GM18505 (cell line): Measurements from ENCODE around the gene COL26A1.
"Not testable (repeated sequence)": the region's sequence is repeated elsewhere in the genome, so short reads cannot be mapped to it uniquely, and the experiment has no call there.

ENCODE experiments used
- ATAC-seq: cut with Tn5 transposase; IDR thresholded peaks from one replicate; pipeline ENCODE4 v1.9.1; 2021; ENCODE audit not compliant: unreplicated experiment
- POLR2A ChIP-seq: IDR thresholded peaks from 4 replicates; pipeline ENCODE4 v1.6.1; 2011; ENCODE audit warnings: borderline replicate concordance; ENCODE audit not compliant: insufficient read depth, insufficient read length; ENCODE audit errors: extremely low read depth

COL26A1 gene

GRCh38 chr7:101595766-101596537, 233.3 kb downstream of the COL26A1 start:
- ATAC-seq: no peak
- no peak for TF ChIP-seq POLR2A

DNA sequence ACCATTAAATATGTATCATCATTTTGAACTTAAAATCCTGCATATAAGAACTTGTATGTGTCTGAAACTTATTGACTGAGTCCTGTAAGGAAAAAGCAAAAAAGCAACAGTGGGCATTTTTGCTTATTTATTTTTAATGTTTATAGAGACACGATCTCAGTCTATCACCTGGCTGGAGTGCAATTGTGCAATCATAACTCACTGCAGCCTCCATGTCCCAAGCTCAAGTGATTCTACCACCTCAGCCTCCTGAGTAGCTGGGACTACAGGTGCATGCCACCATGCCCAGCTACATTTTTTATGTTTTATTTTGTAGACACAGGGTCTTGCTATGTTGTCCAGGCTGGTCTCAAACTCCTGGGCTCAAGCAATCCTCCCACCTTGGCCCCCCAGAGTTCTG, 234.2 kb downstream of the COL26A1 start:
- no peak for TF ChIP-seq POLR2A
- no peak for ATAC-seq

DNA sequence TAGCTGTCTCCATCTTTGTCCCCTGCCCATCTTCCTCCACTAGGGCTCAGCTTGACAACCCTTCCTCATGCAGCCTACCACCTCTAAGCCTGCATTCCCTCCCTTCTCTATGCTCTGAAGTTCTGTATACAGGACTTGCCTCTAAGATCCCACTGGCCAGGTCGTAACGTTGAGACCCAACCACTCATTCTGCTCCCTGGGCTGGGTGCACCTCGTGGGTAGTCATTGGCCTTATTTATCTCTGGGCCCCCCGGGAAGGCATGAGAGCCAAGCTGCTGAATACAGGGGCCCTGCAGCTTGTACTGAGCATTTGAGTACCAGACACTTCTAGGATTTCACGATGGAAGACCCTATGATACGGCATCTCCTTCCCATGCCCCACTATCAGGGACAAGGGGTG, 235.3 kb downstream of the COL26A1 start:
- no peak for TF ChIP-seq POLR2A
- no peak for ATAC-seq

- TF ChIP-seq POLR2A: no peak
- ATAC-seq: no peak
These were observed 235.8 kb downstream of the COL26A1 start for GRCh38 chr7:101598422-101598985.

DNA sequence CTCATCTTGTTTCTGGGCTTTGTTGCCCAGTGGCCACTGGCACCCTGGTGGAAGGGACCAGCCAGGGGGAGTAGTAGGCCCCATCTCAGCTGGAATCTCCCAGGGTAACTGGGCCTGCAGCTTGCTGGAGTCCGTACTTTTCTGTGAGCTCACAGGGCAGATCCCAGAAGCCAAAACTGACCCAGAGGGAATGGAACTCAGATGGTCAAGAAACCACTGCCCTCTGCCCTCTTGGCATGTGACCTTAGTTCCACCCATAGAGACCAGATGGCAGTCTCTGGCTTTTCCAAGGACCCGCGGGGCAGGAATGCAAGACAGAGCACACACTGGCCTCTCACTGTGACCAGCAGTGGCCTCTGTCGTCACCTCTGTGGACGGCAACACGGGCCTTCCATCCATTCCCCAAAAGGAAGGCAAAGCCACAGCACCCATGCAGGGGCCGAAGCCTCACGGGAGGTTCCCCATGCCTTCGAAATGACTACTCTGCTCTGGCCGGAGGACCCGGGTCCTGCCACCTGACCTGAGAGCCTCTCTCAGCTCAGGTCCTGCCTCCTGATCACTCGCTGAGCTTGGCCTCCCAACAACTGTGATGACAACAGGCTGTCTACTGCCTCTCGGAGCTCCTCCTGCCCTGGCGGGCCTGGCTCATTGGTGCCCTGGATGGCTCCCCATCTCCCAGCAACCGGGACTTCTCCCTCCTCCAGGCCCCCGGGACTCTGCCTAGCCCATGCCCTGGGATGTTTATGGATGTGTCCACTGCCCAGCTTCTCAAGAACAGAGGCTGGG, 236.5 kb downstream of the COL26A1 start:
- ATAC-seq: no peak
- TF ChIP-seq POLR2A: no peak

DNA sequence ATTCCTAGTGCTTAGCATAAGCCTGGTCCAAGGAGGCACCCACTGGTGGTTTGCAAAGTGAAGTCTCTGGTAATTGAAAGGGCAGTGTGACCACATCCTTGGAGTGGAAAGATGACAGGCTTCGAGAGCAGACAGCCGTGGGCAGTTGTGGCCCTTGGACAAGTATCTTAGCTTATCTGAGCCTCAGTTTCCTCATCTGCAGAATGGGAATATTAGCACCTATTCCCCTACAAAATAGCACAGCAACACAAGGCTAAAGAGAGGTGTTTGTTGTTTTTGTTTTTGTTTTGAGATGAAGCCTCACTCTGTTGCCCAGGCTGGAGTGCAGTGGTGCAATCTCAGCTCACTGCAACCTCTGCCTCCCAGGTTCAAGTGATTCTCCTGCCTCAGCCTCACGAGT, 237.1 kb downstream of the COL26A1 start:
- no peak for TF ChIP-seq POLR2A
- no peak for ATAC-seq

GRCh38 chr7:101602082-101602481, 239.4 kb downstream of the COL26A1 start:
- no peak for ATAC-seq
- TF ChIP-seq POLR2A: no peak

- ATAC-seq: no peak
- no peak for TF ChIP-seq POLR2A
These were observed 240.0 kb downstream of the COL26A1 start for GRCh38 chr7:101602484-101603241.

GRCh38 chr7:101604331-101604933, 241.8 kb downstream of the COL26A1 start:
- no peak for TF ChIP-seq POLR2A
- ATAC-seq: no peak

DNA sequence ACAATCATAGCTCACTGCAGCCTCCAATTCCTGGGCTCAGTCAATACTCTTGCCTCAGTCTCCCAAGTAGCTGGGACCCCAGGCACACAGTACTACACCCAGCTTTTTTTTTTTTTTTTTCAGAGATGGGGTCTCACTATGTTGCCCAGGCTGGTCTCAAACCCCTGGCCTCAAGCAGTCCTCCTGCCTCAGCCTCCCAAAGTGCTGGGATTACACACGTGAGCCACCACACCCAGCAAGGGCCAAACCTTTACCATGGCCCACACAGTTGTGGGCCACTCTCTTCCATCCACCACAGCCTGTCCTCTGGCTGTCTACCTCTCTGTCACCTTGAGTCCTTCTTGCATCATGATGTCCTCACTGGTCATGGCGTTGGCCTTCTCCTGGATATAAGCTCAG, 242.3 kb downstream of the COL26A1 start:
- ATAC-seq: not testable (repeated sequence)

GRCh38 chr7:101605611-101606497, 243.2 kb downstream of the COL26A1 start:
- TF ChIP-seq POLR2A: no peak
- ATAC-seq: no peak

- no peak for ATAC-seq
- TF ChIP-seq POLR2A: no peak
These were observed 243.8 kb downstream of the COL26A1 start for GRCh38 chr7:101606498-101606923.
